G401 (cell line): ENCODE results near the gene AMH. TPM values are rescaled to one million over a fixed set of nuclear protein-coding genes. Genes with fewer than 3 reads are reported as not detected.
"Not testable (repeated sequence)": the region's sequence is repeated elsewhere in the genome, so short reads cannot be mapped to it uniquely, and the experiment has no call there.

ENCODE experiments used
- DNase-seq: peaks from one replicate; pipeline ENCODE4 v3.0.0-alpha.2; 2015; ENCODE audit warnings: low spot score
- in situ Hi-C: cut with HindIII; loops from 2 replicates; pipeline ENCODE4 v1.10.0; 2016; ENCODE audit warnings: low sequenced_read_pairs, mixed read lengths
- total RNA-seq: library from RNA; depleted of rRNA; stranded (reverse); fragments of >200 nt; shearing (Covaris generic); gene quantifications from 2 replicates; pipeline ENCODE4 v1.2.3, GENCODE V29; 2014; rRNA removed

Gene AMH
- total RNA-seq: 2.6 and 4.6 TPM in 2 replicates

DNA sequence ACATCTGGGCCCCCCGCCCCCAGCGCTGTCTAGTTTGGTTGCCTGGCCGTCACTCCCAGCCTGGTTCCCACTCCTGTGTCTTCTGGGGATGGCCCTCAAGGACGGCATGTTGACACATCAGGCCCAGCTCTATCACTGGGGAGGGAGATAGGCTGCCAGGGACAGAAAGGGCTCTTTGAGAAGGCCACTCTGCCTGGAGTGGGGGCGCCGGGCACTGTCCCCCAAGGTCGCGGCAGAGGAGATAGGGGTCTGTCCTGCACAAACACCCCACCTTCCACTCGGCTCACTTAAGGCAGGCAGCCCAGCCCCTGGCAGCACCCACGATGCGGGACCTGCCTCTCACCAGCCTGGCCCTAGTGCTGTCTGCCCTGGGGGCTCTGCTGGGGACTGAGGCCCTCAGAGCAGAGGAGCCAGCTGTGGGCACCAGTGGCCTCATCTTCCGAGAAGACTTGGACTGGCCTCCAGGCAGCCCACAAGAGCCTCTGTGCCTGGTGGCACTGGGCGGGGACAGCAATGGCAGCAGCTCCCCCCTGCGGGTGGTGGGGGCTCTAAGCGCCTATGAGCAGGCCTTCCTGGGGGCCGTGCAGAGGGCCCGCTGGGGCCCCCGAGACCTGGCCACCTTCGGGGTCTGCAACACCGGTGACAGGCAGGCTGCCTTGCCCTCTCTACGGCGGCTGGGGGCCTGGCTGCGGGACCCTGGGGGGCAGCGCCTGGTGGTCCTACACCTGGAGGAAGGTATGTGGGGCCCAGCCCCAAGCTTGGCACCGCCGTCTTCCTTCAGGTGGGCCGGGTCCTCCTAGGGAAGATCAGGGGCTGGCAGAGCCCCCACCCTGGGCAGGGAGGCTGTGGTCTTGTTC lies at the start of gene AMH:
TSS of gene AMH (plus strand) at position 314 of the 857 bp plus-strand sequence. CDS start at position 324, 10 bp downstream.
- DNase-seq: no peak
- in situ Hi-C loops: no loop called here

DNA sequence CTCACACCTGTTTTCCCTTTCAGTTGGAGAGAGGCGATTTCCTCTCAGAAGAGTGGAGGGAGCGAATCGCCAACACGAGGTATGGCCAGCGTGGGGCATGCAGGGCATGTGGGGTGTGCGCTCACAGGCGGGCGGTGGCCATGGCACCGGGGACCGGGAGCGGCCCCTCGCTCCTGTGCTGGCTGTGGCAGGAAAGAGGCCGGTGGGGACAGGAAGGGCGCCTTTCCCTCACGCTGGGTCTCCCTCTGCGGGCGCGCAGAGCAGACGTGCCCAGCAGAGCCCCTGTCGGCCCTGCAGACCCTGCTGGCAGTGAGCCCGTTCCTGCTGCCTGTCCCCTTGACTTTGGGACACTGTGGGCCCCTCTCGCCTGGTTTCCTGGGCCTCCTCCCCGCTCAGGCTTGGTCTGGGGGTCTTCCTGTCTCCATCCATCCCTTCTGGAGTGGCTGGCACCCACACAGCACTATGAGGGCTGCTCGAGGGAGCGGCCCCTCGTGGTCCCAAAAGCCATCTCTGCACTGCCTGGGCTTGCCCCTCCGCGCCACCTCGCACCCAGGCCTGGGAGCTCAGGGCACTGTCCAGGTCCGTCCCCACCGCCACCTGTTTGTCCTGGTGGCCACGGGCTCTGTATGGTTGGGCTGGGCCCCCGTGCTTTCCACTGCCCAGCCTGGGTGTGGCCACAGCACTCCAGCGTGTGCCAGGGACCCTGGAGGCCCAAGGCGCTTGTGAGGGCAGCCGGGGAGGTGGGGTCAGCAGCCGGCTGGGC lies 49.1 kb upstream of the AMH start:
- no peak for DNase-seq
- in situ Hi-C loops: loop anchor here (25.0 kb wide), 1 partner anchor 88 kb away; no protein-coding TSS in a partner anchor

DNA sequence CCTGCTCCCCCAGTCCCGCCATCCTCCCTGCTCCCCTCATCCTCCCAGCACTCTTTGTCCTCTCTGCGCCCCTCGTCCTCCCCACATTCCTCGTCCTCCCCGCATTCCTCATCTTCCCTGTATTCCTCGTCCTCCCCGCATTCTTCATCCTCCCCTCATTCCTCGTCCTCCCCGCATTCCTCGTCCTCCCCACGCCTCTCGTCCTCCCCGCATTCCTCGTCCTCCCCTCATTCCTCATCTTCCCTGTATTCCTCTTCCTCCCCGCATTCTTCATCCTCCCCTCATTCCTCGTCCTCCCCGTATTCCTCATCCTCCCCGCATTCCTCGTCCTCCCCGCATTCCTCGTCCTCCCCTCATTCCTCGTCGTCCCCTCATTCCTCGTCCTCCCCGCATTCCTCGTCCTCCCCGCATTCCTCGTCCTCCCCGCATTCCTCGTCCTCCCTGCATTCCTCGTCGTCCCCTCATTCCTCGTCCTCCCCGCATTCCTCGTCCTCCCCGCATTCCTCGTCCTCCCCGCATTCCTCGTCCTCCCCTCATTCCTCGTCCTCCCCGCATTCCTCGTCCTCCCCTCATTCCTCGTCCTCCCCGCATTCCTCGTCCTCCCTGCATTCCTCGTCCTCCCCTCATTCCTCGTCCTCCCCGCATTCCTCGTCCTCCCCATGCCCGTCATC lies 48.4 kb upstream of the AMH start:
- in situ Hi-C loops: loop anchor here (25.0 kb wide), 1 partner anchor 88 kb away; no protein-coding TSS in a partner anchor
- not testable (repeated sequence) for DNase-seq

DNA sequence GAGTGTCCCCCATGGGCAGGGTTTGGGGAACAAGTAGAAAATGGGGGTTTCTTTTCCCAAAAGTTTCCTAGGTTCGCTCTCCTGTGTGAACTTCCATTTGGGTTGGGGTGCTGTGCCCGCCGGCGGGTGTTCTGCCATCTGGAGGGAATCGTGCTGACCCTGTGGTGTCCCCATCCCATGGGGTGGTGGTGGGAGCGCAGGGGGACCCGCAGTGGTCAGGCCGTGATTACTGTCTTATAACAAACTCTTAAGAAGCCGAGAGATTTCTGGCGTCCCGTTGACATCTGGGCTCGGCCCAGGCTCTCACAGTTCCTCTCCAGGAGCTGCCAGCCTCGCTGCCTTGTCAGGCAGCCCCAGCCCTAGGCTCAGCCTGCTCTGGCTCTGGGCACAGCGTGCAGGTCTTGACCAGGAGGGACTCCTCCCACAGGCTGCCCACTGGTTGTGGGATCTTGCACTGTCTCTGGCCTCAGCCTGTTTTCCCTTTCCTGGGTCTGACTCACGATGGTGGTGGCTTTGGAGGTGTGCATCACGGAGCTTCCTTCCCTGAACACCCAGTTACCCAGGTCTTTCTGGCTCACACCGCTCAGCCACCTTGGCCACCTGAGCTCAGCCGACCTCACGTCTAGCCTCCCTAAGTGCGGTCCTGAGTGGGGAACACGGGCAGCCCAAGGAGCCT lies 47.5 kb upstream of the AMH start:
- in situ Hi-C loops: loop anchor here (25.0 kb wide), 1 partner anchor 89 kb away; no protein-coding TSS in a partner anchor
- no peak for DNase-seq

DNA sequence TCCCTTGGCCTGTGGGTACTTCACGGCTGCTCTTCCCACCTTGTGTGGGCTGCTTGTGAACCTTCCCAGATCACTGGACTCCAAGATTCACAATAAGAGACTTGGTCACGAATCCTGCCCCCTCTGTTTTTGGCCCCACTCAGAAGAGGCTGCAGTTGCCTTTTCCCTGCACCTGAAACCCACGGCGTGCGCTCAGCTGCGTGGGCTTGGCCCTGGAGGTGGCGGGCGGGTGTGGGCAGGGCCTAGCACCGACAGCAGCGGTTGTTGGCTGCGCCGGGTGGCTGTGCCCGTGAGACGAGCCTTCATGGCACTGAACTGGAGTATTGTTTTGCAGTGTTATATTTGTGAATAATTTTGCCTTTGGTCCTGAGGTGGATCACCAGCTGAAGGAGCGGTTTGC lies 46.8 kb upstream of the AMH start:
- in situ Hi-C loops: loop anchor here (25.0 kb wide), 1 partner anchor 90 kb away; no protein-coding TSS in a partner anchor
- no peak for DNase-seq

DNA sequence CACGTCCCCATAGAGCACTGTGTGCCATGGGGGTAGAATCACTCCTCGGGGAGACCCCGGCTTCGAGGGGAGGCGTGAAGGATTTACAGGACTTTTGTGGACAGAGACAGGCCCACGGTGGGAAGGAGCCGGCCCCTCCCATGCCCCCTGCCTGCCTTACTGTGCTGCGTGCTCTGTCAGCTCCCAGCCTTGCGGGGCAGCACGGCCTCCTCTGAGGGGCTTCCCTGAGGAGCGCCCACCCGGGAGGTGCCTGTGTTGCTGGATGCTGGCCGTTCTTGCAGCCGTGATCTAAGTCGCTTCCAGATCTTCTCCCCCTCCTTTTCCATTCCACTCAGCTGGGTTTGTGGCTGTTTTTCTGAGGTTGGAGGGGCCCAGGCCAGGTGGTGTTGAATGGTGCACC lies 42.1 kb upstream of the AMH start:
- in situ Hi-C loops: loop anchor here (25.0 kb wide), 1 partner anchor 95 kb away; no protein-coding TSS in a partner anchor
- DNase-seq: no peak

DNA sequence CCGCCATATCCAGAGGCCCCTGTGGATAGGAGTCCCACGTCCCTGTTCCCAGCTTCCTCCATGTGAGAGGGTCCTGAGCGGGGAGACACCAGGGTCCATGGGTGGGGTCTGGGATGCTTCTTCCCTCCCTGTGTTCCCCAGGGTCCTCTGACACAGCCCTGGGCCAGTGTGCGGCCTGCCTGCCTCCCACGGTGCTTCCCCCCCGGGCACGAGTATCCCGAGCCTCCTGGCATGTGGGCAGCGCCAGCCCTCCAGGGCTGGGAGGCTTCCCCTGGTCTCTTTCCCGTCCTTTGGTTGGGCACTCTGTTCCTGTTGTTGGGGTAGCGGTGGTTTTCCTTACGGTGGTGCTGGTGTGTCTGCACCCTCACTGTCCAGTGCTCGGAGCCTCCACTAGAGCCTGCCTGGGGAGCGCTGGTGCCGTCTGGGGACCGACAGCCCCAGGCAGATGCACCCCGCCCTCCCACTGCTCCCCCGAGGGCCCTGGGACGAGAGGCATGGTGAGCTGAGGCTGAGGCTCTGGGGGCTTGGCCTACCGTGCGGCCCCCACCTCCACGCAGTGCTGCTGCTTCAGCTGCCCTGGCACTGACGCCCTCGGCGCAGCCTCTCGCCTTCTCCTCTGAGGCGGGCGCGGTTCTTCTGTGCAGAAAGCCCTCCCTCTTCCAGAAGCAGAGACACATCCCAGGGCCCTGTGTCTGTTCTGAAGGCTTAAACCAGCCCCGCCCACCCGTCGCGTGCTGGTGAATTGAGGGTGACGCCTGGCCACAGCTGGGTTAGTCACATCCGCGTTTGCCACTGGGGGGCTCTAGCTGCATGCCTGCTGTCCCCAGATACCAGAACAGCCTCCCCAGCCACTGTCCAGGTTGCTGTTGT lies 40.9 kb upstream of the AMH start:
- no peak for DNase-seq

DNA sequence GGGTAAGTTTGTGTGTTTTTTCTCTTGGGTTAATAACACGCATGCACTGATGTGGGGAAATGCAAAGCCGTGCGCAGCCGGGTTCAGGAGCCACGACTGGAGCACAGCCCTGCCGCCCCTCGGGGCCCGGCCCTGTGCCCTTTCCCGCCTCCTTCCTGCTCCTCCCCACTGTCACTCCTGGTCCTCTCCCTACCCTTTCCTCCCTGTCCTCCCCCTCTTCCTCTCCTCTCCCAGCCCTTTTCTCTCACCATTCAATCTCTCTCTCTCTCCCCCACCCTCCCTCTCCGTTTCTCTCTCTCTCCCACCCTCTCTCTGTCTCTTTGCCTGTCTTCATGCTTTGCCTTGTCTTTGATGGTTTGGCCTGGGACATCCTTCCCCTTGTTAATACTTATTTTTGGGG lies 40.1 kb upstream of the AMH start:
- in situ Hi-C loops: loop anchor here (25.0 kb wide), 1 partner anchor 97 kb away; no protein-coding TSS in a partner anchor
- DNase-seq: no peak

More for the DNA sequence above, 40.9 kb upstream of the AMH start:
- in situ Hi-C loops: loop anchor here (25.0 kb wide), 1 partner anchor 96 kb away; no protein-coding TSS in a partner anchor

DNA sequence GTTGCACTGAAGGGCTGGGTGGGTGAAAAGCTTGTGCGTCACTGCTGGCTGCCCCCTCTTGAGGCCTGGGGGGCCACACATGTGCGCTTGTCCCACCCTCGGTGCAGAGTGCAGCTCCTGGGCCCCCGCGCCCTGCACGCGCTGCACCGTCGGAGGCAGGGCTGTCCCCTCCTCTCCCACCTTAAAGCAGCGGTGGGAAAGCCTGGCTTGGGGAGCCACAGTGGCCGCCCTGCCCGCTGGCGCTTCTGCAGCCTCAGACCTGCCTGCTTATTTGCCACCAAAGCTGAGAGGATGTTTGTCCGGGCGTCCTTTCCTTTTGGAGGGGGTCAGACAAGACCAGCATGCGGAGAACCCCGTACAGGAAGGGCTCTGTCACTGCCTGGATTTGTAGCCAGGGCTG lies 39.7 kb upstream of the AMH start:
- in situ Hi-C loops: loop anchor here (25.0 kb wide), 1 partner anchor 97 kb away; no protein-coding TSS in a partner anchor

DNA sequence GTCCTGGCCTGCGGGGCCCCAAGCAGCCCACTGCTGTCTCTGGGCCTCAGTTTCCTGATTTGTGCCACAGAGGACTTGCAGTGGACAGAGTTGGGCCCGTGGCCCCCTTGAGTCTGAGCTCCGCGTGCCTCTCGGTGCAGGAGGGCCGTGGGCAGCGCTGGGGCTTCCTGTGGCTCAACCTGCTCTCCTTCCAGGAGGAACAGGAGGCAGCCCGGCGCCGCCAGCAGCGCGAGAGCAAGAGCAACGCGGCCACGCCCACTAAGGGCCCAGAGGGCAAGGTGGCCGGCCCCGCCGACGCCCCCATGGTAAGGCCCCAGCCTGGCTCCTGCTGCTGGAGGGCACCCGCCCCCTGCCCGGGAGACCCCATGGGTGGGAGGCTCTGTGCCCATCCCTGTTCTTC lies 38.9 kb upstream of the AMH start:
- DNase-seq: no peak
- in situ Hi-C loops: loop anchor here (25.0 kb wide), 1 partner anchor 98 kb away; no protein-coding TSS in a partner anchor

More for the DNA sequence above, 39.7 kb upstream of the AMH start:
- no peak for DNase-seq

DNA sequence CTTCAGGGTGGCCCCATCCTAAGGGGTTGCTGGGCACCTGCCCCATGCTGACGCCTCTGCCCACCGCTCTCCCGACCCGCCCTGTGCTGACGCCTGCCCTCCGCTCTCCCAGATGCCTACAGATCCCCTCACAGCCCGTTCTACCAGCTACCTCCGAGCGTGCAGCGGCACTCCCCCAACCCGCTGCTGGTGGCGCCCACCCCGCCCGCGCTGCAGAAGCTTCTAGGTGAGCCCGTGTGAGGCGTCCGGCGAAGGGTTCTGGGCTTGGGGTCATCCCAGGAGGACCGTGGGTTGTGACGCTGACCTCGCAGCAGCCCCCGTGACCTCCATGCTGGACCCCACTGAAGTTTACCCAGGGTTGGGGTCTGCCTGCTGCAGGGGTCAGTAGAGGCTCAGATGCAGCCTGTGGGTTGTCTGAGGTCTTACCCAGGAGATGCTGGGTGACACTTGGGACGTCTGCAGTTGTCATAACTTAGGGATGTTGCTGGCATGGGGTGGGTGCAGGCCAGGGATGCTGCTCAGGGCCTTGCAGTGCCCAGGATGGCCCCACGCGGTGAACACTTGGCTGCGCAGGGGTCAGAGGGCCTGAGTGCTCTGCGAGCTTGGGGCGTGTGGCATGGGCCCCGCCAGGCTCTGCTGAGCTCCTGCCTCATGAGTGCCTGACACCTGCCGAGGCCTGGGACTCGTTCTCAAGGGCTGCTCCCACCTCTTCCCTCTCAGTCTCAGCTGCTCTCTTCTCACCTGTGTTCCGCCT lies 38.0 kb upstream of the AMH start:
- in situ Hi-C loops: loop anchor here (25.0 kb wide), 1 partner anchor 99 kb away; no protein-coding TSS in a partner anchor
- no peak for DNase-seq

DNA sequence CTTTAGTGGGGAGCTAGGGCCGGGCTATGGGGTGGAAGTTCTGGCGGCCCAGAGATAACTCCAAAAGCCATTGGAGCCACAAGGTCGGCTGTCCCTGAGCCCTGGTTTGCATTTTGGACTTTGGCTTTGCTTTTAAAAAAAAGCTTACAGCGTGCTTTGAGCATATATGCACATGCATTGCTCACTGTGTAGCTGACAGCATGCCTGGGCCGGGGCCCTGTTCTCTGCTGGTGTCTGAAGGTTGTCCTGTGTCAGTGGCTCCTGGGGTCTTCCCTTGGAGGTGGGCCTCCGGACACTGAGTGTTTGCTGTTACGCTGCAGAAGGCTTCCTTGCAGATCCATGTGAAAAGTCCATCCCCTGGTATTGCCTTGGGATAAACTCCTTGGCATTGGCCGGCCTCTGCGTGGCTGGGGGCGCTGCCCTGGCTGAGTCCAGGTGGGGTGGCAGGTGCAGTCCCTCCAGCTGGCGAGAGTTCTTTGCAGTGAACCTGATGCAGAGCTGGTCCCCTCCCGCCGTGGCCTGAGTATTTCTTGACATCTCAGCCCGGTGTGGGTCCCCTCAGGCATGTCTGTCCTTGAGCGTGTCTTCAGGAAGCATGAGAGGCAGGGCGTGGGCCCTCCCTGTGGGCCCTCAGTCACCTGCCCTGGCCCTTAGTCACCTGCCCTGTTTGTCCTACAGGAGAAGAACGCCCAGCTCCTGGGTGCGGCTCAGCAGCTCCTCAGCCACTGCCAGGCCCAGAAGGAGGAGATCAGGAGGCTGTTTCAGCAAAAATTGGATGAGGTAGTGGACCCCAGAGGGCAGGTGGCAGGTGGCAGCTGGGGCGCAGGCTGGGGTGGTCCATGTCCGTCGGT lies 36.0 kb upstream of the AMH start:
- in situ Hi-C loops: loop anchor here (25.0 kb wide), 1 partner anchor 101 kb away; no protein-coding TSS in a partner anchor
- DNase-seq: no peak

DNA sequence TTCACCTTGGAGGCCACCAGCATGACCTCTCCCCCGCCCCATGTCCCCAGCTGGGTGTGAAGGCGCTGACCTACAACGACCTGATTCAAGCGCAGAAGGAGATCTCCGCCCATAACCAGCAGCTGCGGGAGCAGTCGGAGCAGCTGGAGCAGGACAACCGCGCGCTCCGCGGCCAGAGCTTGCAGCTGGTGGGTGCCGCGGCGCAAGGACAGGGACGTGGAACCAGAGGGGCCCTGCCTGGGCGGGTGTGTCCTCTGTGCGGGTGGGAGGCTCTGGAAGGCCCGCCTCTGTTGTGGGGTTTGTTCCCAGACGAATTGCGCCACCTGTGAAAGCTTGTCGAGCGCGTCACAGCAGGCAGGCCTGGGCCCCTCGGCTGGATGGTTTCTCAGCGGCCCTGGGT lies 35.3 kb upstream of the AMH start:
- in situ Hi-C loops: loop anchor here (25.0 kb wide), 1 partner anchor 101 kb away; no protein-coding TSS in a partner anchor
- no peak for DNase-seq

DNA sequence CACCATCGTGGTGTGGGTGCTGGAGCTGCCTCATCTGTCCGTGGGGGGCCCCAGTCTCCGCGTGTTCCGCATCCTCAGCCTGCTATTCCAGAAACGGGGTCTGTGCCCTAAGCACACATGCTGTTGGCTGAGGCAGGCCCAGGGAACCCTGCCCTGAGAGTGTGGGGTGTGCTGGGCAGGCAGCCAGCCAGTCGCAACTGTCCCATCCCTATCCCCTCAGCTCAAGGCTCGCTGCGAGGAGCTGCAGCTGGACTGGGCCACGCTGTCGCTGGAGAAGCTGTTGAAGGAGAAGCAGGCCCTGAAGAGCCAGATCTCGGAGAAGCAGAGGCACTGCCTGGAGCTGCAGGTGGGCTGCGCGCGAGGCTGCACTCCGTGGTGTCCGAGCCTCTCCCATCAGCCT lies 34.9 kb upstream of the AMH start:
- in situ Hi-C loops: loop anchor here (25.0 kb wide), 1 partner anchor 102 kb away; no protein-coding TSS in a partner anchor

DNA sequence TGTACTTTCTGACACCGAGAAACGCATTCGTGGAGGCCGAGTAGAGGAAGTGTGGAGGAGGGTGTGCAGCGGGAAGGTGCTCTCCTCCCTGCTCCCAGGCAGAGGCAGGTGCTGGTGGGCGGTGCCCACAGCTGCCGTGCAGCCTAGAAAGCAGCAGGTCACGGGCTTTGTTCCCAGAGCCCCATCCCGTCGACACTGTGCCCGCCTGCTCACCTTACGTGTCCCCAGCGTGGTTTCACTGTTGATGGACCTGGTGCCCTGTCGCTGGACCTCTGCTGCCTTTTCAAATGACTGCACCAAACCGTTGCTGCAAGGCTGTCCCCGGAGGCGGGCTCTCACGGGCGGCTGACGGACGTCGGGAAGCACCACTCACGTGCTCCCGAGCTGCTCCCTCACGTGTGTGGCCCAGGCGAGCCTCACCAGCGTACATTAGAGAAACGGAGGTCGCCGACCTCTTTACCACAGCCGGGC lies 33.8 kb upstream of the AMH start:
- no peak for DNase-seq
- in situ Hi-C loops: loop anchor here (25.0 kb wide), 1 partner anchor 103 kb away; no protein-coding TSS in a partner anchor

More for the DNA sequence above, 34.9 kb upstream of the AMH start:
- no peak for DNase-seq
